Activated CD4-positive, alpha-beta memory T cell treated with anti-CD3 and anti-CD28 coated beads for 36 hours (primary cell): Measurements from ENCODE around the gene HPSE2. TPM values are rescaled to one million over a fixed set of nuclear protein-coding genes. Genes with fewer than 3 reads are reported as not detected.
A peak's percentile ranks its signal among the peaks of the same experiment; 100 is the strongest.

Experiments
- CTCF ChIA-PET: fragments of 350-600 bp; sonication (Branson Sonifier 250); formaldehyde crosslinking; loops from one replicate; lab custom pipeline; 2021; ENCODE audit warnings: antibody characterized with exemption, inconsistent platforms; lab: Charles Lee
- POLR2A ChIA-PET: fragments of 350-600 bp; sonication (Branson Sonifier 250); formaldehyde crosslinking; loops from one replicate; lab custom pipeline; 2021; ENCODE audit warnings: antibody characterized with exemption; lab: Charles Lee
- DNase-seq: peaks from one replicate; pipeline ENCODE4 v3.0.0-alpha.2; 2020
- H3K27ac Mint-ChIP-seq: one replicate; pipeline ENCODE4 v1.8.0; 2021; ENCODE audit warnings: mixed read lengths
- H3K27me3 Mint-ChIP-seq: one replicate; pipeline ENCODE4 v1.8.0; 2021; ENCODE audit warnings: mixed read lengths
- H3K36me3 Mint-ChIP-seq: one replicate; pipeline ENCODE4 v1.8.0; 2021; ENCODE audit warnings: mixed read lengths
- H3K4me1 Mint-ChIP-seq: one replicate; pipeline ENCODE4 v1.8.0; 2021; ENCODE audit warnings: low read depth, mixed read lengths
- H3K4me3 Mint-ChIP-seq: one replicate; pipeline ENCODE4 v1.8.0; 2021; ENCODE audit warnings: mild to moderate bottlenecking, mixed read lengths
- H3K9me3 Mint-ChIP-seq: one replicate; pipeline ENCODE4 v1.8.0; 2021; ENCODE audit warnings: mixed read lengths
- intact Hi-C: fragments of 100-400 bp; cut with micrococcal nuclease; formaldehyde crosslinking; loops from one replicate; pipeline ENCODE4 v1.15.1; 2023
- total RNA-seq, 2 experiments: library from RNA; stranded (reverse); gene quantifications; one replicate each; pipeline ENCODE4 v1.2.3, GENCODE V29; 2021

HPSE2 gene
- total RNA-seq, 2 experiments from 2014 or later = not detected

GRCh38 chr10:98420786-98421185, 814.9 kb downstream of the HPSE2 start:
- peaks cover 3% of the 10 kb centered on the region for H3K36me3 Mint-ChIP-seq
- DNase-seq = no peak
- intact Hi-C loops = no loop called here
- POLR2A ChIA-PET = no interaction called here
- no peaks in the 10 kb centered on the region for H3K4me1 Mint-ChIP-seq
- no peak overlapping the region for H3K27ac Mint-ChIP-seq
- CTCF ChIA-PET = no interaction called here
- H3K27me3 Mint-ChIP-seq = no peaks in the 10 kb centered on the region
- H3K4me3 Mint-ChIP-seq = no peak overlapping the region
- H3K9me3 Mint-ChIP-seq = no peaks in the 10 kb centered on the region

GRCh38 chr10:98419469-98420261, 816.0 kb downstream of the HPSE2 start:
- DNase-seq = no peak
- H3K27me3 Mint-ChIP-seq = no peaks in the 10 kb centered on the region
- peaks cover 8% of the 10 kb centered on the region for H3K4me1 Mint-ChIP-seq
- H3K27ac Mint-ChIP-seq = no peak overlapping the region
- peaks cover 3% of the 10 kb centered on the region for H3K36me3 Mint-ChIP-seq
- CTCF ChIA-PET = no interaction called here
- intact Hi-C loops = no loop called here
- POLR2A ChIA-PET = no interaction called here
- no peaks in the 10 kb centered on the region for H3K9me3 Mint-ChIP-seq
- H3K4me3 Mint-ChIP-seq = no peak overlapping the region

GRCh38 chr10:98418665-98419468, 816.8 kb downstream of the HPSE2 start:
- no peak for DNase-seq
- Mint-ChIP-seq H3K27ac (no peak overlapping the region), H3K4me3 (no peak overlapping the region), H3K27me3 (no peaks in the 10 kb centered on the region), H3K4me1 (peaks cover 16% of the 10 kb centered on the region), H3K9me3 (no peaks in the 10 kb centered on the region), H3K36me3 (peaks cover 3% of the 10 kb centered on the region)
- ChIA-PET CTCF (no interaction called here), POLR2A (no interaction called here)
- intact Hi-C loops = no loop called here

- H3K4me3 Mint-ChIP-seq = no peak overlapping the region
- ChIA-PET POLR2A (no interaction called here), CTCF (no interaction called here)
- intact Hi-C loops = no loop called here
- no peaks in the 10 kb centered on the region for H3K9me3 Mint-ChIP-seq
- peaks cover 3% of the 10 kb centered on the region for H3K36me3 Mint-ChIP-seq
- no peak overlapping the region for H3K27ac Mint-ChIP-seq
- no peak for DNase-seq
- H3K27me3 Mint-ChIP-seq = no peaks in the 10 kb centered on the region
- peaks cover 16% of the 10 kb centered on the region for H3K4me1 Mint-ChIP-seq
Observed at GRCh38 chr10:98417973-98418664, 817.5 kb downstream of the HPSE2 start.

- CTCF ChIA-PET = no interaction called here
- no peak overlapping the region for H3K27ac Mint-ChIP-seq
- intact Hi-C loops = no loop called here
- DNase-seq = no peak
- POLR2A ChIA-PET = no interaction called here
- H3K9me3 Mint-ChIP-seq = no peaks in the 10 kb centered on the region
- peaks cover 18% of the 10 kb centered on the region for H3K4me1 Mint-ChIP-seq
- no peaks in the 10 kb centered on the region for H3K27me3 Mint-ChIP-seq
- H3K36me3 Mint-ChIP-seq = peaks cover 2% of the 10 kb centered on the region
- H3K4me3 Mint-ChIP-seq = no peak overlapping the region
Observed at GRCh38 chr10:98417481-98417959, 818.1 kb downstream of the HPSE2 start.

GRCh38 chr10:98416606-98417388, 818.9 kb downstream of the HPSE2 start:
- Mint-ChIP-seq H3K9me3 (no peaks in the 10 kb centered on the region), H3K36me3 (peaks cover 2% of the 10 kb centered on the region), H3K27ac (no peak overlapping the region), H3K4me3 (no peak overlapping the region), H3K27me3 (no peaks in the 10 kb centered on the region), H3K4me1 (peaks cover 19% of the 10 kb centered on the region)
- intact Hi-C loops = no loop called here
- ChIA-PET CTCF (no interaction called here), POLR2A (no interaction called here)
- no peak for DNase-seq

- ChIA-PET CTCF (interaction anchor here (2.2 kb wide), 1 partner anchor 10 kb away, joined by 11 read pairs; no protein-coding TSS in a partner anchor), POLR2A (no interaction called here)
- DNase-seq = no peak
- Mint-ChIP-seq H3K4me3 (no peak overlapping the region), H3K9me3 (no peaks in the 10 kb centered on the region), H3K27me3 (no peaks in the 10 kb centered on the region), H3K36me3 (no peaks in the 10 kb centered on the region), H3K27ac (peak overlapping the region; percentile 83), H3K4me1 (peaks cover 19% of the 10 kb centered on the region)
- intact Hi-C loops = no loop called here
Observed at GRCh38 chr10:98415731-98416119, 819.9 kb downstream of the HPSE2 start.

GRCh38 chr10:98414932-98415730, 820.5 kb downstream of the HPSE2 start, which contains the start of gene PYROXD2:
PYROXD2 (minus strand) TSS chr10:98415182; CDS start chr10:98415135, 47 bp downstream.
- intact Hi-C loops = loop anchor here (5.0 kb wide), 1 partner anchor 32 kb away; the partner anchor contains the start of gene HPS1
- Mint-ChIP-seq H3K4me3 (peak within 1 kb of the TSS; percentile 79), H3K9me3 (no peaks in the 10 kb centered on the region), H3K27me3 (no peaks in the 10 kb centered on the region), H3K27ac (peak within 1 kb of the TSS; percentile 83), H3K4me1 (peaks cover 19% of the 10 kb centered on the region), H3K36me3 (no peaks in the 10 kb centered on the region)
- POLR2A ChIA-PET = no interaction called here
- peak; percentile 72 for DNase-seq
- CTCF ChIA-PET = interaction anchor here (0.7 to 2.2 kb wide), 2 partner anchors 10 to 12 kb away, joined by 3 to 11 read pairs; no protein-coding TSS in a partner anchor

- peak; percentile 25 for DNase-seq
- H3K27ac Mint-ChIP-seq = peak overlapping the region; percentile 83
- CTCF ChIA-PET = interaction anchor here (0.7 to 2.2 kb wide), 2 partner anchors 11 to 12 kb away, joined by 3 to 11 read pairs; no protein-coding TSS in a partner anchor
Observed at GRCh38 chr10:98414578-98414931, 821.1 kb downstream of the HPSE2 start.

GRCh38 chr10:98411768-98412167, 823.9 kb downstream of the HPSE2 start:
- Mint-ChIP-seq H3K4me1 (peaks cover 19% of the 10 kb centered on the region), H3K4me3 (no peak overlapping the region), H3K27ac (no peak overlapping the region), H3K9me3 (no peaks in the 10 kb centered on the region), H3K27me3 (no peaks in the 10 kb centered on the region), H3K36me3 (no peaks in the 10 kb centered on the region)
- DNase-seq = no peak
- ChIA-PET POLR2A (no interaction called here), CTCF (interaction anchor here (0.7 to 1.2 kb wide), 2 partner anchors 14 to 1434 kb away, joined by 3 read pairs; no protein-coding TSS in a partner anchor)
- intact Hi-C loops = loop anchor here (5.0 kb wide), 1 partner anchor 36 kb away; the partner anchor contains the start of gene HPS1

More at GRCh38 chr10:98414578-98414931, 821.1 kb downstream of the HPSE2 start:
- Mint-ChIP-seq H3K9me3 (no peaks in the 10 kb centered on the region), H3K4me3 (peak overlapping the region; percentile 79), H3K27me3 (no peaks in the 10 kb centered on the region), H3K4me1 (peaks cover 19% of the 10 kb centered on the region), H3K36me3 (no peaks in the 10 kb centered on the region)
- intact Hi-C loops = loop anchor here (5.0 kb wide), 1 partner anchor 33 kb away; the partner anchor contains the start of gene HPS1
- POLR2A ChIA-PET = no interaction called here
